GM12878 (cell line): ENCODE results near the gene ZG16. TPM values are rescaled to one million over a fixed set of nuclear protein-coding genes. Genes with fewer than 3 reads are reported as not detected.

ENCODE experiments used
- ASH2L ChIP-seq: fragments of 300-600, 200-600 bp; sonication (generic); IDR thresholded peaks from 2 replicates; pipeline ENCODE4 v1.6.1; 2017; ENCODE audit warnings: low read depth, mild to moderate bottlenecking, borderline replicate concordance
- BCLAF1 ChIP-seq: fragments of 450-650 bp; IDR thresholded peaks from 2 replicates; pipeline ENCODE4 v1.6.1; 2017; ENCODE audit warnings: antibody characterized with exemption, mild to moderate bottlenecking, moderate library complexity
- CUX1 ChIP-seq: IDR thresholded peaks from 2 replicates; pipeline ENCODE4 v1.6.1; 2012; ENCODE audit warnings: improper control_type of control experiment, low read depth, low read length; ENCODE audit not compliant: insufficient replicate concordance
- DPF2 ChIP-seq: fragments of 450-650 bp; IDR thresholded peaks from 2 replicates; pipeline ENCODE4 v1.6.1; 2017; ENCODE audit warnings: mild to moderate bottlenecking
- IKZF1 ChIP-seq: fragments of 450-650 bp; conservative IDR thresholded peaks from 2 replicates; pipeline ENCODE4 v1.6.1; 2017; ENCODE audit warnings: antibody characterized with exemption, mild to moderate bottlenecking
- JUNB ChIP-seq: IDR thresholded peaks from 2 replicates; pipeline ENCODE4 v1.6.1; 2016; ENCODE audit warnings: antibody characterized with exemption, mild to moderate bottlenecking
- KDM1A ChIP-seq: fragments of 200-600 bp; sonication (generic); IDR thresholded peaks from 2 replicates; pipeline ENCODE4 v1.6.1; 2016; ENCODE audit warnings: borderline replicate concordance
- MXI1 ChIP-seq: fragments of 150-350 bp; IDR thresholded peaks from 2 replicates; pipeline ENCODE4 v1.6.1; 2011; ENCODE audit warnings: low read depth, mild to moderate bottlenecking, inconsistent platforms, low read length, improper control_type of control experiment
- NR2F1 ChIP-seq: fragments of 450-650 bp; conservative IDR thresholded peaks from 2 replicates; pipeline ENCODE4 v1.6.1; 2017; ENCODE audit warnings: mild to moderate bottlenecking
- POU2F2 ChIP-seq: IDR thresholded peaks from 3 replicates; pipeline ENCODE4 v1.6.1; 2011; ENCODE audit warnings: low read depth, mild to moderate bottlenecking, low read length, borderline replicate concordance
- RAD51 ChIP-seq: fragments of 450-650 bp; IDR thresholded peaks from 2 replicates; pipeline ENCODE4 v1.6.1; 2016; ENCODE audit warnings: moderate library complexity, mild to moderate bottlenecking, inconsistent platforms
- SMARCA5 ChIP-seq: fragments of 450-650 bp; IDR thresholded peaks from 2 replicates; pipeline ENCODE4 v1.6.1; 2017; ENCODE audit warnings: mild to moderate bottlenecking
- SREBF2 ChIP-seq: IDR thresholded peaks from 2 replicates; pipeline ENCODE4 v1.6.1; 2012; ENCODE audit warnings: mild to moderate bottlenecking, low read length
- SUPT20H ChIP-seq: IDR thresholded peaks from 2 replicates; pipeline ENCODE4 v1.6.1; 2011; ENCODE audit warnings: low read depth, mild to moderate bottlenecking, low read length, moderate library complexity, borderline replicate concordance; ENCODE audit not compliant: control insufficient read depth
- ZBTB4 ChIP-seq: fragments of 450-650 bp; formaldehyde crosslinking; IDR thresholded peaks from 2 replicates; pipeline ENCODE4 v1.4.0; 2022; ENCODE audit warnings: mild to moderate bottlenecking, moderate library complexity
- ZNF622 ChIP-seq: fragments of 450-650 bp; IDR thresholded peaks from 2 replicates; pipeline ENCODE4 v1.6.1; 2017; ENCODE audit warnings: mild to moderate bottlenecking, inconsistent platforms
- polyA plus RNA-seq, 11 experiments: library from polyadenylated mRNA; depleted of rRNA in 4 of 11; unstranded in 6 of 11; stranded (reverse) in 5 of 11; fragments of >200 nt; fragmentation: Nextera tagmentation in 4 of 11; fragmentation: Illumina TruSeq in 1 of 11; extraction: Ambion mirVana in 4 of 11; extraction: Trizol in 1 of 11; gene quantifications; 1 replicate in 1 of 11; 2 replicates in 10 of 11; pipeline versions ENCODE4 v1.2.1 to v1.2.3, GENCODE V29; 2011 to 2016; ENCODE audit warnings: inconsistent platforms in 2 of 11, missing spikeins in 2 of 11, low read depth in 1 of 11
- total RNA-seq, 4 experiments: library from RNA; depleted of rRNA in 3 of 4; stranded (reverse); fragments of >200 nt in 3 of 4; fragmentation: Illumina TruSeq in 1 of 4; extraction: Trizol in 1 of 4; gene quantifications; 2 replicates each; pipeline versions ENCODE4 v1.2.1 to v1.2.3, GENCODE V29; 2013 to 2021

ZG16 gene
- total and polyA plus RNA-seq, 10 of the 15 experiments (the other 5 are each of a cell fraction or from before 2014, with no cell fraction given), result not detected

- TF ChIP-seq CUX1 (no peak), SUPT20H (no peak), ZBTB4 (CRISPR knock-in tag) (no peak), JUNB (no peak), POU2F2 (peak; percentile 71; the same call in 2 of the 3 replicates), SMARCA5 (peak; percentile 23; the same call in 1 of the 2 replicates), KDM1A (no peak), RAD51 (no peak), ASH2L (no peak), ZNF622 (no peak), BCLAF1 (no peak), IKZF1 (peak; percentile 81), DPF2 (no peak; the same call in 1 of the 2 replicates), NR2F1 (0 out of 2 replicates have a peak, but pooled peaks have one; percentile 36), MXI1 (peak; percentile 87), SREBF2 (no peak)
Measured at GRCh38 chr16:29805232-29806098, 27.4 kb downstream of the ZG16 start (continued).
